HG03342 (cell line): ENCODE results near the gene KRTAP12-4.
"Not testable (repeated sequence)": the region's sequence is repeated elsewhere in the genome, so short reads cannot be mapped to it uniquely, and the experiment has no call there.

Experiments used
- ATAC-seq: cut with Tn5 transposase; IDR thresholded peaks from one replicate; pipeline ENCODE4 v1.9.1; 2021; ENCODE audit warnings: mild to moderate bottlenecking, moderate library complexity; ENCODE audit not compliant: unreplicated experiment

KRTAP12-4 gene

GRCh38 chr21:44657635-44658540 lies 3.4 kb upstream of the KRTAP12-4 start, which contains the start of gene KRTAP12-3:
Gene KRTAP12-3 (plus strand): TSS chr21:44657932. CDS start chr21:44657980, 48 bp downstream.
- ATAC-seq = no peak

GRCh38 chr21:44656868-44657267 lies 2.4 kb upstream of the KRTAP12-4 start:
- no peak for ATAC-seq

GRCh38 chr21:44653656-44654575 lies 543 bp downstream of the KRTAP12-4 start:
- ATAC-seq = no peak

- ATAC-seq = no peak
Observed at GRCh38 chr21:44653123-44653522, 1.3 kb downstream of the KRTAP12-4 start.

- no peak for ATAC-seq
Observed at GRCh38 chr21:44650973-44651675, 3.3 kb downstream of the KRTAP12-4 start.

- no peak for ATAC-seq
Observed at GRCh38 chr21:44650265-44650972, 4.0 kb downstream of the KRTAP12-4 start.

GRCh38 chr21:44649521-44650100 lies 4.8 kb downstream of the KRTAP12-4 start:
- ATAC-seq = no peak

- ATAC-seq = no peak
Observed at GRCh38 chr21:44648557-44649311, 5.7 kb downstream of the KRTAP12-4 start.

- ATAC-seq = no peak
Observed at GRCh38 chr21:44647222-44647552, 7.3 kb downstream of the KRTAP12-4 start.

GRCh38 chr21:44646366-44647221 lies 7.9 kb downstream of the KRTAP12-4 start, which contains the start of gene KRTAP10-11:
Gene KRTAP10-11 (plus strand): TSS chr21:44646414. CDS start chr21:44646459, 45 bp downstream.
- not testable (repeated sequence) for ATAC-seq

GRCh38 chr21:44644878-44645277 lies 9.6 kb downstream of the KRTAP12-4 start:
- ATAC-seq = no peak

- ATAC-seq = no peak
Observed at GRCh38 chr21:44643741-44644310, 10.6 kb downstream of the KRTAP12-4 start.

- ATAC-seq = no peak
Observed at GRCh38 chr21:44640761-44641160, 13.7 kb downstream of the KRTAP12-4 start.

- no peak for ATAC-seq
Observed at GRCh38 chr21:44639331-44639655, 15.2 kb downstream of the KRTAP12-4 start.

GRCh38 chr21:44638506-44639330 lies 15.7 kb downstream of the KRTAP12-4 start:
- ATAC-seq = not testable (repeated sequence)

GRCh38 chr21:44637851-44638348 lies 16.6 kb downstream of the KRTAP12-4 start:
- ATAC-seq = not testable (repeated sequence)
